HUES64 (cell line): ENCODE results near the gene MOCS3.

Experiments used
- H3K27ac ChIP-seq: 2 replicates; pipeline ENCODE4 v1.7.0; 2013; ENCODE audit warnings: low read depth, low read length, inconsistent platforms
- H3K27me3 ChIP-seq: 2 replicates; pipeline ENCODE4 v1.6.1; 2013; ENCODE audit warnings: mild to moderate bottlenecking, low read length; ENCODE audit not compliant: insufficient read depth
- H3K36me3 ChIP-seq: 2 replicates; pipeline ENCODE4 v1.6.1; 2013; ENCODE audit warnings: mild to moderate bottlenecking, low read length; ENCODE audit not compliant: insufficient read depth
- H3K4me1 ChIP-seq: 2 replicates; pipeline ENCODE4 v1.6.1; 2013; ENCODE audit warnings: mild to moderate bottlenecking, low read length, moderate library complexity; ENCODE audit not compliant: insufficient read depth
- H3K4me3 ChIP-seq: 2 replicates; pipeline ENCODE4 v1.5.1; 2013; ENCODE audit warnings: mild to moderate bottlenecking, low read length, moderate library complexity
- H3K9ac ChIP-seq: 2 replicates; pipeline ENCODE4 v1.6.1; 2013; ENCODE audit warnings: mild to moderate bottlenecking, low read depth, low read length
- H3K9me3 ChIP-seq: 2 replicates; pipeline ENCODE4 v1.6.1; 2013; ENCODE audit warnings: low read depth, low read length; ENCODE audit not compliant: insufficient read depth
- WGBS: fragments of 150-250, 120-280 bp; methylation state at CpG from one replicate; pipeline ENCODE4 v1.1.7; 2013; ENCODE audit warnings: missing lambda C conversion rate; 5-methylcytosine and 5-hydroxymethylcytosine counted together

Gene MOCS3

DNA sequence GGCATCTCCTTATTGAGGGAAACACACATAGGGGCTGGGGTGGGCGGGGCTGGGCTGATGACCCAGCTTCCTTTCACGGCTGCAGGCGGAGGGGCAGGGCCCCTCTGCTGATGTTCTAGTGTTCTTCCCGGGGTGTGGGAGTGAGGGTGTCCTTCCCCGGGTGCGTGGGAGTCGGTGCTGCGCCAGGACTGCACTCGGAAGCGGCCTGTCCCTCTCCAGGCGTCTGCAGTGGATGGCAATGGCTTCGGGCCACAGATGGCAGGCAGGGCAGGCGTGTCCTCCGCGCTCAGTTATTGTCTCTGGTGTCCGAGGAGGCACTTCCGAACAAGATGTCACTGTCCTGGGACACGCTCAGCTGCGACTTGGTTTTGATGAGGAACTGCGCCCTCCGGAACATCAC, 45.1 kb downstream of the MOCS3 start:
- WGBS: 90% methylated on average over 21 of the region's 21 CpGs
- Histone ChIP-seq H3K9ac (no peak overlapping the region), H3K9me3 (no peaks in the 10 kb centered on the region), H3K4me3 (no peak overlapping the region), H3K27ac (no peak overlapping the region), H3K27me3 (no peaks in the 10 kb centered on the region), H3K36me3 (peaks cover 13% of the 10 kb centered on the region; the same call in 1 of the 2 replicates), H3K4me1 (no peaks in the 10 kb centered on the region)

DNA sequence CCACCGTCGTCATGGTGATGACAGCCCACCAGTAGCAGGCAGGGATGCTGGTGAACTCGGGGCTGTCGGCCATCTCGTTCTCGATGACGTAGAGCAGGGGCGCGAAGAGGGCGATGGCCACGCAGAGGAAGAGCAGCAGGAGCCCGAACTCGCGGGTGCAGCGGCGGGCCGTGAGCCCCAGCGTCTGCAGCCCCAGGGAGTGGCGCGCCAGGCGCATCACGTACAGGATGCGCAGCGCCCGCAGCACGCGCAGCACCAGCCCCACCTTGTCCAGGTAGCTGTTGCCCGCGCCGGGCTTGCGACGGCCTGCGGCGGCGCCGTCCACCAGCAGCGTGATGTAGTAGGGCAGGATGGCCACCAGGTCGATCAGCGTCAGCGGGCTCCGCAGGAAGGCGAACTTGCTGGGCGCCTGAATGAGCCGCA, 45.7 kb downstream of the MOCS3 start:
- 97% methylated on average over 44 of the region's 44 CpGs for WGBS
- no peaks in the 10 kb centered on the region for H3K9me3 ChIP-seq
- H3K27ac ChIP-seq: no peak overlapping the region
- H3K27me3 ChIP-seq: no peaks in the 10 kb centered on the region
- H3K9ac ChIP-seq: no peak overlapping the region
- no peaks in the 10 kb centered on the region for H3K4me1 ChIP-seq
- peaks cover 16% of the 10 kb centered on the region; the same call in 1 of the 2 replicates for H3K36me3 ChIP-seq
- H3K4me3 ChIP-seq: no peak overlapping the region

DNA sequence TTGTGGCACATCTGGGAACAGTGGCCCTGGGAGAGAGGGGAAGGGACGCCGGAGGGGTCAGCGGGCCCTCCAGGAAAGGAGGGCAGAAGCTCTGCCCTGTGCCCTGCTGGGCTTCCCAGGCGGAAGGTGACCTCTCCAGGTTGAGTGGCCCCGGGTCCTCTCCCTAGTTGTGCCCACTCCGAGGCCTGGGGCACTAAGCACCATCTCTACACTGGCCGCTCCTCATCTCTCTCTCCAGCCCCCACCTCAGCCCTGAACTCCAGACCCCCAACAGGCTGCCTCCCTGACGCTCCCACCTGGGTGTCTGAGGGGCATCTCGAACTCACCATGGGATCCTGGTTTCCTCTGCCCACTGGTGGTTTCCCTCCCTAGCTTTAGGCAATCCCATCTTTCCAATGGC, 46.2 kb downstream of the MOCS3 start:
- no peaks in the 10 kb centered on the region for H3K9me3 ChIP-seq
- no peak overlapping the region for H3K4me3 ChIP-seq
- WGBS: 93% methylated on average over 9 of the region's 9 CpGs
- no peaks in the 10 kb centered on the region for H3K27me3 ChIP-seq
- peaks cover 16% of the 10 kb centered on the region; the same call in 1 of the 2 replicates for H3K36me3 ChIP-seq
- no peak overlapping the region for H3K27ac ChIP-seq
- no peaks in the 10 kb centered on the region for H3K4me1 ChIP-seq
- H3K9ac ChIP-seq: no peak overlapping the region

DNA sequence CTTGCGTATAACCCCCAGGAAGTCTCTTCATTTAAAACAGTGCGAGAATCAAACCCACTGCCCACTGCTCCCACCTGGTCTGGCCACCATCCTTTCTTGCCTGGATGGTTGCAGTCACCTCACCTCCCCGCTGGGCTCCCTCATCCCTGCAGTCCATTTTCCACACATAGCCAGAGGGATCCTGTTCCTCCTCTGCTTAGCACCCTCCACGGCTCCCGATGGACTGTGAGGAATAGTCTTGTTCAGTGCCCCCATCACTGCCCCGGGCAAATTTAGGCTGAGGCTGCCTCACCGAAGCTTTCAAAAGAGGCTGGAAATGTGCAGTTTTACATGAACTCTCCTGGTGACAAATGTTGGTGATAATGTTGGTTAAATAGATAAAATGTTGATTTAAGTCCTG, 46.6 kb downstream of the MOCS3 start:
- Histone ChIP-seq H3K27ac (no peak overlapping the region), H3K27me3 (no peaks in the 10 kb centered on the region), H3K9me3 (no peaks in the 10 kb centered on the region), H3K36me3 (peaks cover 16% of the 10 kb centered on the region; the same call in 1 of the 2 replicates), H3K4me3 (no peak overlapping the region), H3K9ac (no peak overlapping the region), H3K4me1 (no peaks in the 10 kb centered on the region)
- 96% methylated on average over 7 of the region's 7 CpGs for WGBS

DNA sequence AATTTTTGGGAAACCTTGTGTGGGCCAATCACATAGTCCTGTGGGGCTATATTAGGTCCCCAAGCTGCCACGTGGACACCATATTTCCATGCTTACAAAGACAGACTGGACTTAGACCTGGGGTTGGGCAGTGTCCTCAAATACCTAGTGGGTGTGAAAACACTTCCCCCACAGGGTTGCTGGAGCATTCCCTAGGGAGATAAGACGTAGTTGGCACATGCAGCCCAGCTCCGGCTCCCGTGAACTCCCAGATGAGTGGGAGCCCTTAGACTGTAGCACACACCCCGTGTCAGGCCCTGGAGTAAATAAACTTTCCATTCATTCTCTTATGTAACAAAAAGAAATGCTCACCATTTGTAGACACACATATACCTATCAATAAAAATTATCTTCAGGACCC, 50.1 kb downstream of the MOCS3 start:
- WGBS: 95% methylated on average over 5 of the region's 5 CpGs
- peaks cover 16% of the 10 kb centered on the region; the same call in 1 of the 2 replicates for H3K36me3 ChIP-seq
- no peak overlapping the region for H3K4me3 ChIP-seq
- H3K9ac ChIP-seq: no peak overlapping the region
- no peaks in the 10 kb centered on the region for H3K27me3 ChIP-seq
- H3K4me1 ChIP-seq: 0 out of 2 replicates have a peak, but pooled peaks cover under 1% of the 10 kb centered on the region
- no peak overlapping the region for H3K27ac ChIP-seq
- H3K9me3 ChIP-seq: no peaks in the 10 kb centered on the region

DNA sequence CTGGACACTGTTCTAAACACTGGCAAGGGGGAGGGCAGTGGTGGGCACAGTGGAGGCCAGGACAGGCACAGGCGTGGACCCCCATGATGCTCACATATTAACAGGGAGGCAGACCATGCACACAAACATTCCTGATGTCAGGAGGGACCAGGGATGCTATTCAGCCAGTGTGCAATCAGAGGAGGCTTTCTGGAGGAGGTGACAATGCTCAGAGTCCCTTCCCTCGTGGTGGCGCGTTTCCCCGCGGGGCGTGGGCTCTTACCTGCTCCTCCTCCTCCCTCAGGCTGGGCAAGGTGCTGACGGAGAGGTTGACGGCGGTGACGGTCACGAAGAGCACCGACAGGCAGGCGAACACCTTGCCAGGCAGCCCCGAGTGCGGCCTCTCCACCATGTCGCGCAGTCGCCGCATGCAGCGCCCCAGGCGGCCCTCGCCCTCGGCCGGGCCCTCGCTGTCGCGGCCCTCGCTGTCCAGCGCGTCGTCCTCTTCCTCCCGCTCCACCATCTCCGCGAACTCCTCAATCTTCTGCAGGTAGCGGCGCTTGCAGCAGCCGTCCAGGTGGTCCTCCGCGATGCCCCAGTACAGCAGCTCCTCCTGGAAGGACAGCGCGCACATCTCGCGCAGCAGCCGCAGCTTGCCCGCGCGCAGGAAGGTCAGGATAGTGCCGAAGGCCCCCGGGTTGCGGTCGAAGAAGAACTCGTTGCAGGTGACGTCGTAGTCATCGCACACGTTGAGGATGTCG, 50.9 kb downstream of the MOCS3 start:
- no peaks in the 10 kb centered on the region for H3K9me3 ChIP-seq
- H3K4me3 ChIP-seq: no peak overlapping the region
- whole genome bisulfite sequencing: 96% methylated on average over 58 of the region's 58 CpGs
- H3K27ac ChIP-seq: no peak overlapping the region
- H3K36me3 ChIP-seq: peaks cover 11% of the 10 kb centered on the region; the same call in 1 of the 2 replicates
- no peak overlapping the region for H3K9ac ChIP-seq
- H3K4me1 ChIP-seq: peaks cover 8% of the 10 kb centered on the region
- H3K27me3 ChIP-seq: no peaks in the 10 kb centered on the region

DNA sequence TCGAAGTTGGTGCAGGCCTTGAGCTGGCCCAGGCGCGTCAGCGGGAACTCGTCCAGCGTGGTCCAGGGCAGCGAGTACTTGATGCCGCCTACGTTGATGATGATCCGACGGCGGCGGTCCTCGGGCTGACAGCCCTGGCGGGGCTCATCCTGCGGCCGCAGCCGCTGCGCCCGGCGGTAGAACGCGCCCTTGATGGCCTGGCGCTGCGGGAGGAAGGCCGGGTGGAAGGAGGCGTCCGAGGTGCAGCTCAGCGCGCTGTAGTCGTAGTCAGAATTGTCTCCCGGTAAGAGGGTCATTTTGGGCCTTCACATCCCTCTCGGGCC, 51.4 kb downstream of the MOCS3 start:
- H3K4me1 ChIP-seq: peaks cover 13% of the 10 kb centered on the region
- no peak overlapping the region for H3K4me3 ChIP-seq
- H3K27me3 ChIP-seq: no peaks in the 10 kb centered on the region
- H3K9ac ChIP-seq: no peak overlapping the region
- no peak overlapping the region for H3K27ac ChIP-seq
- peaks cover 11% of the 10 kb centered on the region; the same call in 1 of the 2 replicates for H3K36me3 ChIP-seq
- WGBS: 97% methylated on average over 33 of the region's 33 CpGs
- no peaks in the 10 kb centered on the region for H3K9me3 ChIP-seq

DNA sequence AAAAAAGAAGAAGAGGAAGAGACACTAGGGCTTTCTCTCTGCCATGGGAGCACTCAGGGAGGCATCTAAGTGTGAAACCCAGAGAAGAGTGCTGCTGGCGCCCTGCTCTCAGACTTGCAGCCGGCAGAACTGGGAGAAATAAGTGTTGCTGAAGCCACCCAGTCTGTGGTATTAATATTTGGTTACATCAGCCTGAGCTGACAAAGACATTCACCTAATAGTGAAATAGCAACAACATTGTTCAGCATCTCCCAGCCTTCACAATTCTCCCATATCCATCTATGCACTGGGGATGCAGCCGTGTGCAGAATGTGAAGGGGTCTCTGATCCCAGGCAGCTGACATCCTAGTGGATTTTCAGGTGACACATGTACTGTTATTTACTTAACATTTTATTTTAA, 52.3 kb downstream of the MOCS3 start:
- Histone ChIP-seq H3K27me3 (no peaks in the 10 kb centered on the region), H3K4me3 (no peak overlapping the region), H3K9me3 (no peaks in the 10 kb centered on the region), H3K9ac (no peak overlapping the region), H3K27ac (no peak overlapping the region), H3K4me1 (peaks cover 13% of the 10 kb centered on the region), H3K36me3 (peaks cover 9% of the 10 kb centered on the region; the same call in 1 of the 2 replicates)
- WGBS: 97% methylated on average over 3 of the region's 3 CpGs

DNA sequence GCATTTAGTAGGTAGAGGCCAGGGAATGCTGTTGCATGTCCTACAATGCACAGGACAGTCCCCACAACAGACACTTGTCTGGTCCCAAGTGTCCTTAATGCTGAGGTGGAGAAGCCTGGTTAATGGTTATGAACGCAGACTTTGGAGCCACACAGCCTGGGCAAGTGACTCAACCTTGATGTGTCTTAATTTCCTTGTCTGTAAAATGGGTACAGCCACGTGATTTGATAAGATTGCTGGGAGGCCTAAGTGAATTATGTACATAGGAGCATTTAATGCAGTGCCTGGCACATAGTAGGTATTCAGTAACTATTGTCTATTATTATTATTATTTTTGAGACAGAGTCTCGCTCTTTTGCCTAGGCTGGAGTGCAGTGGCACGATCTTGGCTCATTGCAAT, 52.9 kb downstream of the MOCS3 start:
- Histone ChIP-seq H3K4me3 (no peak overlapping the region), H3K36me3 (peaks cover 7% of the 10 kb centered on the region; the same call in 1 of the 2 replicates), H3K4me1 (peaks cover 13% of the 10 kb centered on the region), H3K9me3 (no peaks in the 10 kb centered on the region), H3K27me3 (no peaks in the 10 kb centered on the region), H3K9ac (no peak overlapping the region), H3K27ac (no peak overlapping the region)
- 95% methylated on average over 4 of the region's 4 CpGs for WGBS

DNA sequence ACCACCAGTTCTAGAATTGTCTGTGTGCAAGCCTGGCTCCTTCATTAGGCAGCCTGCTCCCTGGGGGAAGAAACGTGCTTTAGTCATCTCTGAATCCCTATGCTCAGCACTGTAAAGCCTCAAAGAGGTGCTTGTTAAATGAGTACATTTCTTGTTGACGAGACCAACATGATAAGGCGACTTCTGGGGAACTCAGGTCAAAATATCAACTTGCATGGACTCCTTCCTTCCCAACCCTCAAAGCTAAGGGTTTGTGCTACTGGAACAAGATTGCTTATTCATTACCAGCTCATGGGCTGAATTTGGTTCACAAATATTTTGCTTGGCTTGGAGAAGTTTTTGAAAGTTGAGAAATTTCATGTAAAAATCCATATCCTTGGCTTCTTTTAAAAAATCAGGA, 53.7 kb downstream of the MOCS3 start:
- H3K4me3 ChIP-seq: no peak overlapping the region

More for the DNA sequence above, 53.7 kb downstream of the MOCS3 start:
- Histone ChIP-seq H3K27ac (no peak overlapping the region), H3K4me1 (peaks cover 13% of the 10 kb centered on the region), H3K27me3 (no peaks in the 10 kb centered on the region), H3K9ac (no peak overlapping the region), H3K9me3 (no peaks in the 10 kb centered on the region), H3K36me3 (peaks cover 7% of the 10 kb centered on the region; the same call in 1 of the 2 replicates)
- 96% methylated on average over 3 of the region's 3 CpGs for WGBS
